HAP-1 (cell line): ENCODE results near the gene KLHL22.

Experiments
- DNase-seq, 2 experiments: peaks; one replicate each; pipeline ENCODE4 v3.0.0-alpha.2; 2016 to 2020; ENCODE audit warnings: low spot score in 2 of 2
- H3K27me3 ChIP-seq: fragments of 250-450 bp; sonication (Bioruptor Pico); 2 replicates; pipeline ENCODE4 v1.5.1; 2020; ENCODE audit warnings: low read depth, mild to moderate bottlenecking, moderate library complexity
- H3K36me3 ChIP-seq: fragments of 250-450 bp; sonication (Bioruptor Pico); replicated peaks from 2 replicates; pipeline ENCODE4 v1.5.1; 2020; ENCODE audit warnings: mild to moderate bottlenecking
- H3K4me1 ChIP-seq: fragments of 250-450 bp; sonication (Bioruptor Pico); 2 replicates; pipeline ENCODE4 v1.5.1; 2020; ENCODE audit warnings: mild to moderate bottlenecking
- H3K4me3 ChIP-seq: fragments of 250-450 bp; sonication (Bioruptor Pico); 2 replicates; pipeline ENCODE4 v1.5.1; 2020; ENCODE audit warnings: mild to moderate bottlenecking, moderate library complexity
- H3K9me3 ChIP-seq: fragments of 250-450 bp; sonication (Bioruptor Pico); 2 replicates; pipeline ENCODE4 v1.5.1; 2020; ENCODE audit warnings: mild to moderate bottlenecking, moderate library complexity
- in situ Hi-C: fragments of 300-500 bp; cut with MboI; formaldehyde crosslinking; loops from 3 replicates; pipeline ENCODE4 v1.14.3; 2020; ENCODE audit warnings: low sequenced_read_pairs, inconsistent platforms, mixed read lengths

Gene KLHL22

GRCh38 chr22:20430101-20430719 is 65.4 kb downstream of the KLHL22 start:
- H3K4me3 ChIP-seq, result no peak overlapping the region
- H3K36me3 ChIP-seq, result peaks cover 34% of the 10 kb centered on the region
- H3K4me1 ChIP-seq, result no peaks in the 10 kb centered on the region
- no peaks in the 10 kb centered on the region for H3K27me3 ChIP-seq
- DNase-seq, result no peak
- in situ Hi-C loops, result no loop called here
- H3K9me3 ChIP-seq, result no peaks in the 10 kb centered on the region

- Histone ChIP-seq H3K4me1 (no peaks in the 10 kb centered on the region), H3K27me3 (no peaks in the 10 kb centered on the region), H3K4me3 (no peak overlapping the region), H3K36me3 (peaks cover 36% of the 10 kb centered on the region), H3K9me3 (no peaks in the 10 kb centered on the region)
- DNase-seq, result peak in 1 of 2 experiments; percentile 44
- in situ Hi-C loops, result no loop called here
These were observed 66.1 kb downstream of the KLHL22 start for GRCh38 chr22:20429254-20430100.

- Histone ChIP-seq H3K9me3 (no peaks in the 10 kb centered on the region), H3K4me1 (no peaks in the 10 kb centered on the region), H3K27me3 (no peaks in the 10 kb centered on the region), H3K4me3 (no peak overlapping the region), H3K36me3 (peaks cover 36% of the 10 kb centered on the region)
- in situ Hi-C loops, result no loop called here
- DNase-seq, result no peak
These were observed 66.9 kb downstream of the KLHL22 start for GRCh38 chr22:20428496-20429253.

- no peaks in the 10 kb centered on the region for H3K4me1 ChIP-seq
- no peaks in the 10 kb centered on the region for H3K9me3 ChIP-seq
- H3K4me3 ChIP-seq, result no peak overlapping the region
- no peak for DNase-seq
- peaks cover 36% of the 10 kb centered on the region for H3K36me3 ChIP-seq
- in situ Hi-C loops, result no loop called here
- no peaks in the 10 kb centered on the region for H3K27me3 ChIP-seq
These were observed 67.6 kb downstream of the KLHL22 start for GRCh38 chr22:20427945-20428417.

- Histone ChIP-seq H3K9me3 (no peaks in the 10 kb centered on the region), H3K4me1 (no peaks in the 10 kb centered on the region), H3K4me3 (no peak overlapping the region), H3K36me3 (peaks cover 36% of the 10 kb centered on the region), H3K27me3 (no peaks in the 10 kb centered on the region)
- DNase-seq, result no peak
- in situ Hi-C loops, result no loop called here
These were observed 68.3 kb downstream of the KLHL22 start for GRCh38 chr22:20427104-20427944.

GRCh38 chr22:20426259-20426615 is 69.4 kb downstream of the KLHL22 start:
- Histone ChIP-seq H3K4me3 (no peak overlapping the region), H3K9me3 (no peaks in the 10 kb centered on the region), H3K27me3 (no peaks in the 10 kb centered on the region), H3K36me3 (peaks cover 36% of the 10 kb centered on the region), H3K4me1 (no peaks in the 10 kb centered on the region)
- DNase-seq, result no peak
- in situ Hi-C loops, result no loop called here

GRCh38 chr22:20425566-20426258 is 69.9 kb downstream of the KLHL22 start:
- no peaks in the 10 kb centered on the region for H3K9me3 ChIP-seq
- in situ Hi-C loops, result no loop called here
- H3K4me1 ChIP-seq, result no peaks in the 10 kb centered on the region
- no peaks in the 10 kb centered on the region for H3K27me3 ChIP-seq
- no peak overlapping the region for H3K4me3 ChIP-seq
- H3K36me3 ChIP-seq, result peaks cover 33% of the 10 kb centered on the region
- DNase-seq, result no peak

- no peak for DNase-seq
- in situ Hi-C loops, result no loop called here
- H3K27me3 ChIP-seq, result no peaks in the 10 kb centered on the region
- H3K4me3 ChIP-seq, result no peak overlapping the region
- H3K36me3 ChIP-seq, result peaks cover 26% of the 10 kb centered on the region
- no peaks in the 10 kb centered on the region for H3K9me3 ChIP-seq
- H3K4me1 ChIP-seq, result no peaks in the 10 kb centered on the region
These were observed 70.5 kb downstream of the KLHL22 start for GRCh38 chr22:20424932-20425565.

- peaks cover 21% of the 10 kb centered on the region for H3K36me3 ChIP-seq
- no peak for DNase-seq
- in situ Hi-C loops, result no loop called here
- no peaks in the 10 kb centered on the region for H3K4me1 ChIP-seq
- no peaks in the 10 kb centered on the region for H3K9me3 ChIP-seq
- no peaks in the 10 kb centered on the region for H3K27me3 ChIP-seq
- no peak overlapping the region for H3K4me3 ChIP-seq
These were observed 71.0 kb downstream of the KLHL22 start for GRCh38 chr22:20424568-20424931.

GRCh38 chr22:20423906-20424551 is 71.6 kb downstream of the KLHL22 start:
- in situ Hi-C loops, result no loop called here
- no peaks in the 10 kb centered on the region for H3K9me3 ChIP-seq

GRCh38 chr22:20423008-20423905 is 72.3 kb downstream of the KLHL22 start:
- in situ Hi-C loops, result no loop called here
- no peak overlapping the region for H3K4me3 ChIP-seq
- no peaks in the 10 kb centered on the region for H3K27me3 ChIP-seq
- H3K36me3 ChIP-seq, result peaks cover 11% of the 10 kb centered on the region
- no peaks in the 10 kb centered on the region for H3K9me3 ChIP-seq
- H3K4me1 ChIP-seq, result 0 out of 2 replicates have a peak, but pooled peaks cover 3% of the 10 kb centered on the region
- no peak for DNase-seq

More at GRCh38 chr22:20423906-20424551, 71.6 kb downstream of the KLHL22 start:
- H3K4me1 ChIP-seq, result no peaks in the 10 kb centered on the region
- peaks cover 19% of the 10 kb centered on the region for H3K36me3 ChIP-seq
- H3K27me3 ChIP-seq, result no peaks in the 10 kb centered on the region
- H3K4me3 ChIP-seq, result no peak overlapping the region
- DNase-seq, result no peak
